SHP77 (cell line): Measurements from ENCODE around the gene WNT7B.

Experiments
- DNase-seq, 2 experiments: peaks; one replicate each; lab custom pipeline; 2025; lab: John Stamatoyannopoulos, UW

Gene WNT7B

DNA sequence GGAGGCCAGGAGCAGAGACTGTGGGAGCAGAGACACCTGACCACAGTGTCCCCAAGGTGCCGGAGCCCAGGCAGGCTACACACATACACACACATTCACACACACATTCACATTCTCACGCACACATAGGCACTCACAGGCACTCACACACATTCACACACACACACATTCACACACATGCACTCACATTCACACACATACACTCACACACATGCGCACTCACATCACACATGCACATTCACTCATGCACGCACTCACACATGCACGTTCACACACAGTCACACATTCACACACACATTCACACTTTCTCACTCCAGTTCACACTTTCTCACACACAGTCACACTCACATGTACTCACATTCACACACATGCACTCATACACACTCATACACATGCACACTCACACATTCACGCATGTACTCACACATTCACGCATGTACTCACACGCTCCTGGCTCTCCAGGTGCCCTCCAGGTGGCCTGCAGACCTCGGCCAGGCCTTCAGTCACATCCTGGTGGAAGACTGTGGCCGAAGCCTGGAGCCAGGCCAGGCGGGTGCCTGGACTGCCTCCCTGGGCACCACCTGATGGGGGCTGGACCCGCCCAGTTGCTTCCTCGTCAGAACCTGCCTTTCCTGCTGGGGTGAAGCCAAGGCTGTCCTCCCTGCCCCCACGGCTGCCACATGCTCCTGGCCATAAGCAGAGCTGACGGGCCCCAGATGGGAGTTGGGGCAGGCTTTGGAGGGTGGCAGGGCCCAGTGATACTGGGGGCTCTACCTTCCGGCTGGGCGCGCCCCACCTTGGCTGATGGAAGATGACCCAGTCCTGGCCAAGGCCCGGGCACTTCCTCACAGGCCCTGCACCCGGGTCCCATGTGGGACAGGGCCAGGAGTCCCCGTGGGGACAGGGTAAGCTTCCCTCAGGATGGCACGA, 89.5 kb downstream of the WNT7B start:
- DNase-seq, result no peak

DNA sequence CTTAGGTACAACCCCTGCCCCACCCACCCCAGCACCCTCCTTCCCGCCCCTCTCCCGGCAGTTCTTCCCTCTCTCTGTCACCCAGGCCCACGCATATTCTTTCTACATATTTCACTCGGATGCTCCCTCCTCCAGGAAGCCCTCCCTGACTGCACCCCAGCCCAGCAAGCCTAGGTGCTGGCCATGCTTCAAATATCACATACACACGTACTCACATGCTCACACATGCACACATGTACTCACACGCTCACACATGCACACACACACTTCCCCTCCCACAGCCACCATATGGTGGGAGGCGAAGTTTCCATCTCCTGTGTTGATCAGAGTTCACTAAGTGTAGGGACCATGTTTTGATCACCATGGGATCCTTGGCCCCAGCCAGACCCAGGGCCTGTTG, 90.4 kb downstream of the WNT7B start:
- no peak for DNase-seq

DNA sequence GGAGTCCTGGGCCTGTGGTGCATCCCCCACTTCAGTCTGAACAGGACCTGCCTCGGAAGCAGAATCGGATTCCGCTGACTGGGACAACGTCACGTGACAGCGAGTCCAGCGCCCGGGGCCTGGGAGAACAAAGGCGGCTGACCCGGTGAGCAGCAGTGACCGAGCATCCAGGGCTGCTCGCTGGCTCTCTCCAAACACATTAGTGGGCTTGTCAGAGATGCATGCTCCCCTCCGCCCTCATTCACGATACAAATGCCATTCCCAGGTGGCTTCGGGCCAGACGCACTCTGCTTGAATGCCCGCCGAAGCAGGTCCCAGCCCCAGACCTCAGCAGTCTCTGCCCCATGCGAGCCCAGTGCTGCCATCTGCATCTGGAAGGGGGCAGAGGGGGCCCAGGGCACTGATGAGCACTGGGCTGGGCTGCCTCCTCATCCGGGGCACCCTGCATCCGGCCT, 91.0 kb downstream of the WNT7B start:
- no peak for DNase-seq

DNA sequence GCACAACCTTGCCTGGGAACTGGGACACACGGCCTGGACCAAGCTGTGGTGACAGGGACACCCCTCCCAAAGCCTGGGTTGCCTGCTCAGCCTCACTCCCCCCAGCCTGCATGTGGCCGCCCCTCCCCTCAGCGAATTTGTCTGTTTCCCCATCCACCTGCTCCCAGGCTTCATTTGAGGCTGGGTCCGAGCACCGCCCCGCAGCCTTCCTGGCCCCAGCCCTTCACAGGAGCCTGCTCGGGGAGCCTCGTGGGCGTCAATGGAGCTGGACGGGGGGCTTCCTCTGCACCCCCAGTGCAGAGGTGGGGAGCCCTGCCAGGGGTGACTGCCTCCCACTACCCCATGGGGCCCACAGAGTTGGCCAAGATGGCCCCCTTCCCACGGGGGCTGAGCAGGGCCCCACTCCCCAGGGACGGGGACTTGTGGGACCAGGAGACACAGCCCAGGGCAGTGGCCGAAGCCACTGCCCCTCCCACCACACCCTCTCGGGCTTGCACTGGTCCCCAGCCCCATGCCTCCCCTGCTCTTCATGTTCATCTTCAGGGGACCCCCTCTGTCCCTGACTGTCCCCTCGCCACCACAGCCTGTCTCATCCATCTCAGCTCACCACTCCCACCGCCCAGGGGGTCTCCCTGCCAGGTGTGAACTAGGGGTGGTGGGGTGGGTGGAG, 91.7 kb downstream of the WNT7B start:
- DNase-seq, result no peak

DNA sequence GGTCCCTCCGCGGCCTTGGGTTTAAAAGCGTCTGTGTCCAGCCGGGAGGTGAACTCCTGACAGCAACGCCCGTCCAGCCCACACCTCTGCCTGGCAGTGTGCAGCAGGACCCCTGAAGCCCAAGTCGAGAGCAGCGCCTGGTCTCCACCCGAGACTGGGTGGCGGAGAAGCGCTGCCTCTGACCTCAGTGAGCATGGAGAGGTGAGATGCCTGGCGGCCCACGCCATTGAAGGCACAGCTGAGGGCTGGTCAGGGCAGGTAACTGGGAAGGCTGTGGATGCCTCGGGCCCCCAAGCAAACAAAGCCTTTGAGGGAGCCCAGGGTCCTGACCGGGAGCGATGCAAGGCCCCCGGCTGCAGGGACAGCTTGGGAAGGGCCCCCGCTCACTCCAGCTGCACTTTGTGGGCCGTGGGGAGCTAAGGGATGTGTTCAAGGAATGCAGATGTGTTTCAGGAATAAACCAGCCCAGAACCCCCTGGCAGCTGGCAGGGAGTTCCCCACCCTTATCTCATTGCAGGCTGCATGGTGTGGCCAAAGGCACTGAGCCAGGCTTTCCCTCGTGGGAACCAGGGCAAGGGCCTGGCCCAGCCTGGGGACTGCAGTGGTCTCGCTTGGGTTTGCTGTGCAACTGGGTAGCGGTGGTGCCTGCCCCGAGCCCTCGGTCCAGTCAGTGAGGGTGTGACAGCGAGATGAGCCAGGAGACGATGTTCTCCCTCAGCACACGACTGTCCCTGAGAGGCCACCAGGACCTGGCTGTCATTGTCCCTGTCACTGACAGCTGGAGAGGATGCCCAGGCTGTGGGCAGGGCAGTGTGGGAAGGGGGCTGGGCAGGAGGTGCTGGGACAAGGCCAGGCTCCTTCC, 92.5 kb downstream of the WNT7B start:
- no peak for DNase-seq

DNA sequence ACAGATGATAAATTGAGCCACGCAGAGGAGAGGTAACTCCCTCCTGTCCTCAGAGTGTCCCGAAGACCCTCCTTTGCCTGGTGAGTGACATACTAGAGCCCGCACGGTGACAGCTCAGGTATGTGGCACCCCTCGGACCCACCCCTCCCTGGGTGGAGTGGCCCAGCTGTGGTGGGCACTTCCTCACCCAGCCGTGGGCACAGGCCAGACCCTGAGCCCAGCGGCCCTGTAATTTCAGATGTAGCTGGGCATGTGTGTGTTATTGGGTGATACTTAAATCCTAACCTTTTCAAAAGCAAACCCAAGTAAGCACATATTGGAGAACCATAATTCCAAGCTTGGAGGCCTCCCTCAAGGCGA, 93.2 kb downstream of the WNT7B start:
- DNase-seq, result no peak

DNA sequence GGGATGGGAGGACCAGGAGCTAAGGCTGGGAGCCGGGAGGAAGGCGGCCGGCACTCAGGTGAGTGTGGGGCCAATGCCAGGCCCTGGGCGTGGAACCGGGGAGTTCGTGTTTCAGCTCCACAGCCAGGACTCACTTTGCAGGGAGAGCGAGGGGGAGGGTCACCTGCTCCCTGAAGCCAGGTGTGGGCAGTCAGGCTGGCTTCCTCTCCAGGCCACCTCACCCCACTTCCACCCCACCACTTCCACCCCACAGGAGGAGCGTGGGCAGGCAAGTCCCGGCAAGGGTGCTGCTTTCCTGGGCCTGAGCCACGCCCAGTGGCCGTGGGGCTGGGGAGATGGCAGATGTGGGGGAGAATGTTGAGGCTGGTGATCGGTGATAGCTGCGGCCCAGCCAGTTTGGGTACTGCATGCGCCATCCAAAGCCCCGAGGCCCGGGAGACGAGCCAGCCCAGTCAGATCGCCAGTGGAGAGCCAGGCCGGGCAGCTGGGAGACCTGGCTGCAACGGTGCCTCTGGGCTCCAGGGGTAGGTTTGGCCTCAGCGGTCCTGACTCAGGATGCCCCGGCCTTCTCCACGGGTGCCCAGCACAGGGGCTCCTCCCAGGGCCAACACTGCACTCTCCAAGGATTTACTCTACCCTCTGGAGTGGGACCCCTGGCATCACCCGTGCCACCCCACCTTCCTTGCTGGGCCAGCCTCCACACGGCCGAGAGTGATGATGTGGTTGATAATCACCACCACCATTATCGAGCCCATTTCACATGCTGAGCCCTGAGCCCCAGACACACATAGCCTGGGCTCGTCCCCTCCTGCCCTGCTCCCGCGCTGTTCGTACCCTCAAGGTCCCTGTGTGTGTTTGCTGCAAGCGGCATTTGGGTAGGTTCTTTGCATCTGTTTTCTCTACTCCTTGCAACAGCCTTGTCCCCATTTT, 93.8 kb downstream of the WNT7B start:
- DNase-seq, result no peak

DNA sequence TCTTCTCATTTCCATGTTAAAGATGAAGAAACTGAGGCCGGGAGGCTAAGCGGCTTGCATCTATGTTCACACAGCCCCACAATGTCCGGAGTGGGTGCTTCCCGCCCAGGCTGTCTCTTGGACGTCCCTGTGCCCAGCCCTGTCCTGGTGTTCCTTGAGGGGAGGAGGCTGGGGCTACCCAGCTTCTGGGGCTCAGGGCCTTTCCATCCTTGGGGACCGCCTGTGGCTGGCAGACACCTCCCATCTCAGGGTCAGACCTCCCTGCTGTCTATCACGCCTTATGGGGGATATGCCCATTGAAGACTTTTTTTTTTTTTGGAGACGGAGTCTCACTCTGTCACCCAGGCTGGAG, 95.5 kb downstream of the WNT7B start:
- DNase-seq, result no peak

DNA sequence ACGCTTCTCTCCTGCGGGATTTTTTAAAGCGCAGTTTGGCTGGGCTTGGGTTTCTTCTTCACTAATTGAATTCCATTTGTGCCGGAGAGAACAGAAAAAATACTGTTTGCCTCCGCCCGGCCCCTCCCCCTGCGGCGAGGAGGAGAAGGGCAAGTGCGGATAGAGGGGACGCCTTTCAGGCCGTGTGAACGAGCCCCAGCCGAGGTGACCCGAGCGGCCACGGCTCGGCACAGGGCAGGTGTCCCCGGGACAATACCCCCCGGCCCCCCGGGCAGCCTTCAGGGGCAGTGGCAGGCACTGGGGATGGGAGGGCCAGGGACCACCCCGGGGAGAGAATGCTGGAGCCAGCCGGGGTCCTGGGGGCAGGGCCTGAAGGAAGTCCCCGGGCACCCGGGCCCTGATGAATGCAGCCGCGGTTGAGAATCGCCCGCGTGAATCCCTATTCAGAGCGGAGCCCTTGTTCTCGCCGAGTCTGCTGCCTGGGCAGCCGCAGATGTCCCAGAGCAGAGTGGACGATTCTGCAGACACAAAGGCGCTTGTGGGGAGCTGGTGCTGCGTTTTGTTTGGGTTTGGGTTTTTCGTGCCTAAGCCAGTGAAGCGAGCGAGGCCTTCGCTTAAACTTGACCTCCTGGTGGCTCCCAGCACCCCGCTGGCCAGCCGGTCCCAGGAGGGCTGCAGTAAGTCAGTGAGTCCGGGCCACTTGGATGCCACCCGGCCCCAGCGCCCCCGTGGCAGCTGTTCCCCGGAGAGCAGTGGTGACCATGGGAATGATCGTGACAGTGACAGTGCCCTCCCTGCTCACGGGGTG, 96.0 kb downstream of the WNT7B start:
- no peak for DNase-seq

DNA sequence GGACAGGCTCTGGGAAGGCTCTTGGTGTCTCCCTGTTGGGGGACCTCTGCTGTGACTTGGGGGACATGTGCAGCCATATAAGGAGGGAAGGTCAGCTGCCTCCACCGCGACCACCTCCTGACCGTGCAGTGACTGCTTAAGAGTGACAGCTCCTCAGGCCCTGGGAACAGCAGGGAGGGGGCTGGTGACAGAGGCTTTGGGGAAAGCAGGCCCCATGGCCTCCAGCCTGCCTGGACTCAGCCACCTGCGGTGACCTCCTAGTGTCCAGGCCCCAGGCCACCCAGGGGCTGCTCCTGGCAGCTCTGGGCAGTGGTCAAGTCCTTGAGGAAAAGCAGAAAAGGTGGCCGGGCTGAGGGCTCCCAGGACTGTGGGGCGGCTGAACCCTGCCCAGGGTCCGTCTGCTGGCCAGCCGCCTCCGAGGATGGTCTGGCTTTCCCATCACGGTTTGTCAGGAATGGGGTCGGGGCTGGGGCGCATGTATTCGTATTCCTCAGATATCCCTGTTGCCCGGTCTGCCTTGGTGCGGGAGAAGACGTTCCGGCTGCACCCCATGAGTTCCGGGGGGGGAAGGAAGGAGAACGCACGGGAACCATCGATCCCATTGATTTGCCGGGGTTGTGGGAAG, 96.8 kb downstream of the WNT7B start:
- DNase-seq, result no peak

DNA sequence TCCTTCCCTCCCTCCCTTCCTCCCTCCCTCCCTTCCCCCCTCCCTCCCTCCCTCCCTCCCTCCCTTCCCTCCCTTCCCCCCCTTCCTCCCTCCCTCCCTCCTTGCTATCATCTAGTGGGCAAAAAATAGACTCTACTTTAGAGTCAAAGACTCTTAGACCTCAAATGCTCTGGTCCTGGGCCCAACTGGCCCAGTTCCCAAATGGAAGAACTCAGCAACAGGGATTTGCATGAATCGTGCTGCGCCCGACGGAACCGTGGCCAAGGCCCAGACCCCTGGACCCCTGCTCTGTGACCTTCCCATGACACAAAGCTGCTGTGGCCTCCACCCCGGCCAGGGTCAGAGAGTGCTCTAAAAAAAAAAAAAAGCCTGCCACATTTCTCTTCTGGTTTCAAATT, 97.4 kb downstream of the WNT7B start:
- no peak for DNase-seq

DNA sequence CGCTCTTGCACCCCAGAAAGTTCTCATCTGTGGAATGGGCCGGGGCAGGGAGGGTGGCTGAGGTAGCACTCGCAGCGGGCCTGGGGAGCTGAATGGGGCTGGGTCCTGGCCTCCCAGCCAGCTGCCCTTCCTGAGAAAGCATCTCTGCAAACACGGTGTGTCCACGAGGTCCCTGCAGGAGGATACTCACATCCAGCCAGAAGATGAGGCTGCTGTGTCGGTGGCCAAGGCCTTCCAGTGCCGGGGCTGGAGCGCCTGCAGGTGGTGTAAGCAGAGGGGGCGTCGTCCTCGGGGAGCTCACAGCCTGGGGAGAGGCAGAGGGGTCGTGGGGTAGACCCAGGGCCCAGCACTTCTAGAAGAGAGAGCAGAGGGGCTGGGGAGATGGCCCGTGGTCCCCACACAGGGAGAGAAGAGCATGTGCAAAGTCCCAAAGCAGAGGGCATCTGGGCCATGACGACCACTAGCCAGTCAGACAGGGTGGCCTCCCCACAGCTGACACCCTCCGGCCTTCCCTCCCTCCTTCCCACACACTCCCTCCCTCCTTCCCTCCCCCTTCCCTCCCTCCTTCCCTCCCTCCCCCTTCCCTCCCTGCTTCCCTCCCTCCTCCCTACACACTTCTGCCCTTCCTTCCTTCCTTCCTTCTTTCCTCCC, 97.9 kb downstream of the WNT7B start:
- DNase-seq, result no peak

DNA sequence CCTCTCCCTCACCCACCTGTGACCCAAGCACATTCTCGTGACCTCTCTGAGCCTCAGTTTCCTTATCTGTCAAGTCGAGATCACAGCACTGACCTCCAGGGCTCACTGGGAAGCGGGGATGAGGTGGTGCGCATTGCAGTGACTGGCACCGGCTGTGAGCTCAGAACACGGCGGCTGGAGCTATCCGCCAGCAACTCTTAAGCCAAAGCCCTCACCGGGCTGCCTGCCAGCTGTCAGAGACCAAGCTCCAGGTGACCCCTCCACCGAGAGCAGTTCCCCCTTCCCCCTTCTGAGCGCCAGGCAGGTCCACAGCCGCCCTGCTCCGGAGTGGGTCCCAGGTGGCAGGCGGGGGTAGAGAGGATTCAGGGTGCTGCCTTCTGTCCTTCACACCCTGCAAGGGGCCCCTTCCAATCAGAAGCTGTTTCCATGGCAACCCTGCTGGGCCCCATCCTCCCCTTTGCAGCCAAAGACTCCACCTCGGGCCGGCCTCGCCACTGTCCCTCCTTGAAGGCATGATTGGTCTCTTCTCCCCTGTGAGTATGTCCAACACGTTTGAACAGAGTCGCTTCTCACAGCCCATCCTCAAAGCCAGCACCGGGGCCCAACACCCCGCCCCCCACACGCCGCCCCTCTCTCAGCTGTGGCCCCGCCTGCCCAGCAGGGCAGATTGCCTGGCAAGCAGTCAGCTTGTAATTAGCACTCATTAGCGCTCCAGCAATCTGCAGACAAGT, 98.7 kb downstream of the WNT7B start:
- peak; percentile 7 to 26 for DNase-seq

DNA sequence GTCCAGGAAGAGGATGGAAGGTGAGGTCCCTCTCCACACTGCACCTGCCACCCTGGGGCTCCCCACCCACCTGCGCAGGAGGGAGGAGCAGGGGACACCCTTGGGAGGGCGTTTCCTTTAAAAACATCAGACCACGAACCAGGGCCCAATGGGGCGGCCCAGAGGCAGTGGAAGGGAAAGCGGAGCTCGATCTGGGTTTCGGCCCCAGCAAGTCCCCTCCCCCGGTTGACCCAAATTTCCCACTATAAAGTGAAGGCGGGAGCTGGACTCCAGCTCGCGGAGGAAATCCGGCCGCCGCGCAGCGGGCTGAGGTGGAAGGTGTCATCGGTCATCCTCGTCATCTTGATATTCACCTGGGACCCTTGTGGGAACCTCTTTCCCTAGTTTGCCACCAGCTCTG, 99.3 kb downstream of the WNT7B start:
- DNase-seq, result no peak

DNA sequence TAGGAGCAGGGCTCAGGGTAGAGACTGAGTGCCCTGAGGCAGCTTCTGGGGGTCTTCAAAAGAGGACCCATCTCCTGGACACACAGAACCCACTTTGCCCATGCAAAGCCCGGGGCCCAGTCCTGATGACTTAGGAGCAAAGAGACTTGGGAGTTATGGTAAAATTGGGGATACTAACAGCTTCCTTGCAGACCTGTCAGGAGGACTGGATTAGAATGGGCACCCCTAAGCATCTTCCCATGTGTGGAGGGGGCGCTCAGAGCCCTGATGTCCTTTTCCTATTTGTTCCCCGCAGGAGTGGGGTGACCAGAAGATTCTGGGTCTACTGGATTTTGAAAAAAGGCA, 100.0 kb downstream of the WNT7B start:
- no peak for DNase-seq

DNA sequence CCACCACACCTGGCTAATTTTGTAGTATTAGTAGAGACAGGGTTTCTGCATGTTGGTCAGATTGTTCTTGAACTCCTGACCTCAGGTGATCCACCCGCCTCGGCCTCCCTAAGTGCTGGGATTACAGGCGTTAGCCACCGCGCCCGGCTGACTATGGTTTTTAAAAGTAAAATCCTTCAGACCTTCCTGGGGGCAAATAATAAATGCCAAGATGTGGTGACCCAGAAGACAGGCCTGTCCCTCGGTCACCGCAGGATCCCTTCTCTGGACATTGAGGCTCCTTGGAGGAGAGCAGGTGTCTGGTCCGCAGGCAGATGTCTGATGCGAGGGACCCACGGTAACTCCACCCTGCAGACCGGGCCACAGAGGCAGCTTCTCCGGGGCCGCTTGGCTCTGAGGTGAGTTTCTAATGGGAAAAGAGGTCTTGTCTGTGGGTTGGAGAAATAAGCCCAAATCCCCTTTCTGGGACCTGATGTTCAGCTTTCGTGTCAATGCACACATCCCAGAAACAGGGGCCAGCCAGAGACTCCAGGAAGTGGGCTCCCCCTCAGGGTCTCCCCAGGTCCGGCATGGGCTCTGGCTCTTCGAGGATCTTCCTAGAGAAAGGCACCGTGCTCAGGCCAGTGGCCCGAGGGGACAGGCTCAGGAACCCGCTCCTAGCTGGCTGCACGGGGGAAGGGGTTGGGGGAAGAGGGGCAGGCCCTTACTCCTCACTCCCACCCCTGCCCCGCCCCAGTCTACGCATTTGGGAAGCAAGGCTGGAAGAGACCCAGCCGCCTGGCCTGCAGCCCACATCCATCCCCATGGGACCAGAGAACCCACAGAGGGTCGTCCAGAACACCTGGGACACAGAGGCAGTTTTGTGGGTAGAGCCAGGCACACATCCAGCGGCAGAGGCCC, 100.6 kb downstream of the WNT7B start:
- DNase-seq, result no peak

DNA sequence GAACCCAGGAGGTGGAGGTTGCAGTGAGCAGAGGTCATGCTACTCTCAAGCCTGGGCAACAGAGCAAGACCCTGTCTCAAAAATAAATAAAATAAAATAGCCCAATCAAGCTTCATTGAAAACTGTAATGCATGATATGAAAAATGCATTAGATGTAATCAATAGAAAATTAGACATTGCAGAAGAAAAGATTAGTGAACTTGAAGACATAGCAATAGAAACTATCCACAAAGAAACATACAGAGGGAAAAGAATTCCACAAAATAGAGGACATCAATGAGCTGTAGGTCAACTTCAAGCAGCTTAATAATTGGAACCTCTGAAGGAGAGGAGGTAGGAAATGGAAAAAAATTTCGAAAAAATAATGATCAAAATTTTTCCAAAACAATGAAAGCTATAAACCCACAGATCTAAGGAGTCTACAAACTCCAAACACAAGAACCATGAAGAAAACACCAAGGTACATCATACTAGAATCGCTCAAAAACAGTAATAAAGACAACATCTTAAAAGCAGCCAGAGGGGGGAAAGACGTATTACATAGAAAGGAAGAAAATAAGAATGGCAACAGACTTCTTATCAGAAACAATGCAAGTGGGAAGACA, 104.2 kb downstream of the WNT7B start:
- DNase-seq, result no peak

DNA sequence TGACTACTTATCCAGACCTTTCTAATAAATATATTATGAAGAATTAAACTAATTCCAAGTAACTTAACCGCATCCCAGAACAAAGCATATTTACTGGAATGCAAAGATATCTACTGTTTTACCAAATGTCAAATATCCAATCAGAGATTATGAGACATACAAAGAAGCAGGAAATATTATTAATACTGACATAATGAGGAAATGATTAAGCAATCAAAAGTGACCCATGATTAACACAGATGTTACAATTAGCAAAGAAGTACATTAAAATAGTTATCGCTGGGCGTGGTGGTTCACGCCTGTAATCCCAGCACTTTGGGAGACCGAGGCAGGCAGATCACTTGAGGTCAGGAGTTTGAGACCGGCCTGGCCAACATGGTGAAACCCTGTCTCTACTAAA, 105.2 kb downstream of the WNT7B start:
- no peak for DNase-seq
